Measurements from ENCODE around the gene PRKCA. TPM values are rescaled to one million over a fixed set of nuclear protein-coding genes. Genes with fewer than 3 reads are reported as not detected.

The PRKCA gene
- total RNA-seq, 4 donors from 2014 or later = 3.9 to 12.1 (median 7.0) TPM

GRCh38 chr17:66763056-66763455 is 460.6 kb downstream of the PRKCA start:
- no peak for TF ChIP-seq CTCF (IDR thresholded peaks at IDR 0.05; ENCODE audit: low read depth)

- no peak for TF ChIP-seq CTCF (IDR thresholded peaks at IDR 0.05; ENCODE audit: low read depth)
These were observed 462.1 kb downstream of the PRKCA start for GRCh38 chr17:66764506-66764905.

GRCh38 chr17:66767154-66767933 is 464.9 kb downstream of the PRKCA start:
- no peak for TF ChIP-seq CTCF (IDR thresholded peaks at IDR 0.05; ENCODE audit: low read depth)

GRCh38 chr17:66769911-66770310 is 467.5 kb downstream of the PRKCA start:
- no peak for TF ChIP-seq CTCF (IDR thresholded peaks at IDR 0.05; ENCODE audit: low read depth)

- no peak for TF ChIP-seq CTCF (IDR thresholded peaks at IDR 0.05; ENCODE audit: low read depth)
These were observed 469.9 kb downstream of the PRKCA start for GRCh38 chr17:66772148-66772812.

- no peak for TF ChIP-seq CTCF (IDR thresholded peaks at IDR 0.05; ENCODE audit: low read depth)
These were observed 472.9 kb downstream of the PRKCA start for GRCh38 chr17:66775271-66775670.

- no peak for TF ChIP-seq CTCF (IDR thresholded peaks at IDR 0.05; ENCODE audit: low read depth)
These were observed 473.5 kb downstream of the PRKCA start for GRCh38 chr17:66775881-66776400.
